IPS-NIHi7 (cell line): Measurements from ENCODE around the gene TLCD3A.
"Not testable (repeated sequence)": the region's sequence is repeated elsewhere in the genome, so short reads cannot be mapped to it uniquely, and the experiment has no call there.

Experiments
- DNase-seq: peaks from one replicate; pipeline ENCODE4 v3.0.0; 2012; ENCODE audit warnings: mixed read lengths; ENCODE audit errors: extremely low spot score

Gene TLCD3A

GRCh38 chr17:749359-749758, 17.0 kb downstream of the TLCD3A start:
- DNase-seq = not testable (repeated sequence)

DNA sequence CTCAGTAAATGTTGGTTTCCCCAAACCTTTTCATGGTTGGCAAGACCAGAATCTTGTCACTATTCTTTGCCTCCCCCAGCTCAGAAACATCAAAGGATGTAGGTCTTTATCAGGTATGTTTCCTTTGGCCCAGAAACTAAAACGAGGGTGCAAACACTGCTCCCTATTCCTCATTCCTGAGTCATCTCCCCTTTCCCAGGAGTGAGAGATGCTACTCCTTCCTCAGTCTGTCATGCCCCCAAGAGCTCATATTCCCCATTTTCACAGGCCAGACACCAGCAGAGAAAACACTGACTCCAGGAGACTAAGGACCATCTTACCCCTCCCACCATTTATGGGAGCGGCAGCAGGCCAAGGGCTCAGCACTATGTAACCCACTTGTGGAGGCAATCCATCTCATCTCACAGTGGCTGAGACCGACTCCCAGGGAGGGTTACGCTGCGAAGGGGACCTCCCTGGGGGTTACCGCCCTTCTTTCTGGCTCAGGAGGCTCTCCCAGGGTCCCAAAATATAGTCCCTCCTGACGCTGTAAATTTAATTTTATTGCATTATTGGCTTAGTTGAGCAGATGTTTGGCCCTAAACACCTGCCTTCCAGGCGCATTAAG, 18.1 kb downstream of the TLCD3A start:
- DNase-seq = no peak

DNA sequence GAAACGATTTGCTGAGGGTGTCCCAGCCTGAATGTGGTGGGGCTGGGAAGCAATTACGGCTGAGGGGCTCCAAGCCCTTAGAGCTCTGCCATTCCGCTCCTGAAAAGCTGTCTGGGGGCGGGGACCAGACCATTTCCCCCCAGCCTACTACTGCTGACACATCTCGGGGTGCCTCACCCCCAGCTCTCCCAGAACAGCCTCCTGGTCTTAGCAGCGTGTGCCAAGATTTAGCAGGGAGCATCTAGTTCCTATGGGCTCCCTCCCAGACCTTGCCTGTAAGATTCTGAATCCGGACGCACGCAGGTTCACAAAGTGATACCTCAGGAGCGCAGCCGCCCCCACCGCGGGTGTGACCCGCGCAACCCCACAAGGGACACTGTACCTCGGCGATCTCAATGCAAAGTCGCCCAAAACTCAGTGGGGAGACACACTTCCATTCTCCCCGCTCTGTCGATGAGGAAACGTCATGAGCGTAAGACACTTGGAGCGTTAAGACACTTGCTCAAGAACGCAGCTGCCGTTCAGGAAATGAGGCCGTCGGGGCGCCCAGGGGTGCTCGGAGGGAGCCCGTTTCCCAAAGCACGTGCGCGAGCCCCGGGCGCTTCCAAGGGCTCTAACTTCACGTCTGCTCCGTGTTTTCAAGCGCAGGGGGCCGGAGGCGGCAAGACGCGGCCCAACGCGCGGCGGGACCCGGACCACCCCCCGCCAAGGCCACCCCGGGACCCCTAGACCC, 19.0 kb downstream of the TLCD3A start:
- peak; percentile 19 for DNase-seq

- DNase-seq = peak; percentile 98
Observed at GRCh38 chr17:752002-752619, 19.7 kb downstream of the TLCD3A start, which contains the start of gene GEMIN4. GEMIN4 (minus strand) TSS chr17:752264; CDS start chr17:752142, 122 bp downstream.

DNA sequence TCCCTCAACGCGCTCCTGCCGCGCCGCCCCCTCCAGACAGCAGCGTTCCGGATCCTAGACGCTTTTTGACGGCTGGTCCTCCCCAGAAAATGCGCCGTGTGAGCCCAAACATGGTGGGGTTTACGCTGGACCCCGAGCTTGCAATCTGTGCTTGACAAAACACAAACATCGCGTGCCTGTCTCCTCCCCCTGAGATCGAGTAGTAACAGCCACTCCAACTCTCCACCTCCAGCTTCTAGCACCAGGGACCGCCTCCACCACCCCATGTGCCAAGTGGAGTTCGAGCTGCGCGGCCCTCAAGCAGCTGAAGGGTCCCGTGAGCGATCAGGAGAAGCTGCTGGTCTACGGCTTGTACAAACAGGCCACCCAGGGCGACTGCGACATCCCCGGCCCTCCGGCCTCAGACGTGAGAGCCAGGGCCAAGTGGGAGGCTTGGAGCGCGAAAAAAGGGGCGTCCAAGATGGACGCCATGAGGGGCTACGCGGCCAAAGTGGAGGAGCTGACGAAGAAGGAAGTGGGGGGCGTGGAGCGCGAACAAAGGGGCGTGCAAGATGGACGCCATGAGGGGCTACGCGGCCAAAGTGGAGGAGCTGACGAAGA, 20.3 kb downstream of the TLCD3A start:
- peak; percentile 58 for DNase-seq

GRCh38 chr17:753418-753817, 21.0 kb downstream of the TLCD3A start:
- no peak for DNase-seq

DNA sequence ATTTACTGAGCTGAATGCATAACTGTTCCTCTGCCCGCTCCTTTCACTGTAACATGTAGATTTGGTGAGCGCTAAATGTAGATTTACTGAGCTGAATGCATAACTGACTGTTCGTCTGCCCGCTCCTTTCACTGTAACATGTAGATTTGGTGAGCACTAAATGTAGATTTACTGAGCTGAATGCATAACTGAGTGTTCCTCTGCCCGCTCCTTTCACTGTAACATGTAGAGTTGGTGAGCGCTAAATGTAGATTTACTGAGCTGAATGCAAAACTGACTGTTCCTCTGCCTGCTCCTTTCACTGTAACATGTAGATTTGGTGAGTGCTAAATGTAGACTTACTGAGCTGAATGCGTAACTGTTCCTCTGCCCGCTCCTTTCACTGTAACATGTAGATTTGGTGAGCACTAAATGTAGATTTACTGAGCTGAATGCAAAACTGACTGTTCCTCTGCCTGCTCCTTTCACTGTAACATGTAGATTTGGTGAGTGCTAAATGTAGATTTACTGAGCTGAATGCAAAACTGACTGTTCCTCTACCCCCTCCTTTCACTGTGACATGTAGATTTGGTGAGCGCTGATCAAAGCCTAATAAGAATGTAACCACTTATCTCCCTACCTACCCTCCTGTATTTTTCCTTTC, 23.0 kb downstream of the TLCD3A start:
- not testable (repeated sequence) for DNase-seq

- not testable (repeated sequence) for DNase-seq
Observed at GRCh38 chr17:756010-756567, 23.7 kb downstream of the TLCD3A start.

DNA sequence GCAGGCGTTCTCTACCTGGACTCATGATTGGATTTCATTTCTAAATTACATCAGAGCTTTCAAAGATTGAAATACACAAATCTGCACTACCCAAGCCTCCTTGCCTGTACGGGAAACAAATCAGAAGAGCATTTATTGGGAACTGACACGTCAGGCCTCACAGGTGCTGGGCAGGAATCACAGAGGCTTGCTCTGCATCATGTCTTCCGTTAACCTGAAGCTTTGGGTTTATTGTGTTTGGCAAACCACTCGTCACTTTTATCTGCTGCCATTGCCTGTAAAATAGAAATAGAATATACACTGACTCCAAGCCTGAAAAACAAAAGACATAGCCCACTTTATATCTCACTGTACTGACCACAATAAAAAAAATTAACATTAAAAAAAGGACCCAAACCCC, 27.6 kb downstream of the TLCD3A start:
- DNase-seq = no peak

GRCh38 chr17:760371-760770, 28.0 kb downstream of the TLCD3A start:
- DNase-seq = no peak

DNA sequence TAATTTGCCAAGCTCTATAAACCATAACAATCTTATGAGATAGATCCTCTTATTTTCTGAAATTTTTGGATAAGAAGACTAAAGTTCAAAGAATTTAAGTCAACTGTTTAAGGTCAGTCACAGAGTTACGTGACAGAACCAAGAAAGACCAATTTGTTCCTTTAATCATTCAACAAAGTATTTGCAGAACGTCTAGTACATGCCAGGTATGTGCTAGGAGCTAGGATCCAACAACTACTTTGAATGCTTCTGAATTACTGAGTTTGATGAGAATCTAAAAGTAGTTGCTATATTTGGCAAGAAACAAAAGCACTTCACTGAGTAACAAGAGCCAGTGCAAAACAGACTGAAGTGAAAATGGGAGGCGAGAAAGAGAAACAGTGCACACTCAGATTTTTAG, 34.7 kb downstream of the TLCD3A start:
- no peak for DNase-seq

GRCh38 chr17:773016-773415, 40.6 kb downstream of the TLCD3A start:
- DNase-seq = no peak

DNA sequence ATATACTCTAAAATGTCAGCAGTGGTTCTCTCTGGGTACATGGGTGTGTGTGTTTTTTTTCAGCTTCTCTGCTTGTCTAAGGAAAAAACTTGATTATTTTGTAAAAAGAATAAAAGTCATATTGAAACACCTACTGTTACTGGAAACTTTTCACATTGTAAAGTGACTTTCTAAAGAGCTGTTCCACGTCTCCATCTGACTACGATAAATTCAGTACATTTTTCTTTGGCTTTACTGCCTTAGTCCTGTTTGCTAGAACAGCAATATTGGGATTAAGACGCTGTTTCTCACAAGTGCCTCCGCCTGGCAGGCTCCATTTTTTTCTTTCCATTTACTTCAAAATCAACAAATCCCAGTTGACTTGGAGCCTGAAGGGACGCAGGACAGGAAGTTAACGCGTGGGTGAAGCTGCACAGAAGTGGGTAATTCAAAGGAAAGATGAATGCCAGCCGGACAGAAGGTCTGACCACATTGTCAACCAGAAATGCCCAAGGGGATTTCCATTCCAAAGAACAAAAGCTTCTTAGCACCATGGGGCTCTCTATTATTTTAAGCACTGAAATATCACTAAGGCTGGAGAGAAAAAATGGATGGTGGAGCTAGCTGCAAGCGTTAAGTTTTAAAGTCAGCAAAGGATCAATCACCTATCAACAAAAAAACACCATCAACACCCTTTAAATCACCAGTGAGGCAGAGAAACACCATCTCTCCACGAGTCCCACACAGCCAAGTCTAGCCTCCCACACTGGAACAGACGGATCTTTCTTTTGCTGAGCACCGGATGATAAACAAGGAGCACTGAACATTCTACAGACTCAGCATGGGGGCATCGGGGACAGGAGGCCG, 41.3 kb downstream of the TLCD3A start:
- DNase-seq = no peak

DNA sequence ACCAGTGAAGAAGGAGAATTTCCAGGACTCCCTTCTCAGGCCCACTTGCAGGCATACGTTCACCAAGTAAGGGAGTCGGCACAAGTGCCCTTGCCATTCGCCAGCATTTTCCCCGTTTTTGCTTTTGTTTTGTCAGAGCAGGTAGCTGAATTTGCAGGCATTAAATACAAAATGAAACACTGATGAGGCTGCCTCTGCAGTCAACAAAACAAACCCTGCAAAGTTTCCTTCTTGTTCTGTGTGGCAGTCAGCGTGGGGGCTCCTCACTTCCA, 41.9 kb downstream of the TLCD3A start:
- DNase-seq = no peak

- no peak for DNase-seq
Observed at GRCh38 chr17:778096-778495, 45.7 kb downstream of the TLCD3A start.

DNA sequence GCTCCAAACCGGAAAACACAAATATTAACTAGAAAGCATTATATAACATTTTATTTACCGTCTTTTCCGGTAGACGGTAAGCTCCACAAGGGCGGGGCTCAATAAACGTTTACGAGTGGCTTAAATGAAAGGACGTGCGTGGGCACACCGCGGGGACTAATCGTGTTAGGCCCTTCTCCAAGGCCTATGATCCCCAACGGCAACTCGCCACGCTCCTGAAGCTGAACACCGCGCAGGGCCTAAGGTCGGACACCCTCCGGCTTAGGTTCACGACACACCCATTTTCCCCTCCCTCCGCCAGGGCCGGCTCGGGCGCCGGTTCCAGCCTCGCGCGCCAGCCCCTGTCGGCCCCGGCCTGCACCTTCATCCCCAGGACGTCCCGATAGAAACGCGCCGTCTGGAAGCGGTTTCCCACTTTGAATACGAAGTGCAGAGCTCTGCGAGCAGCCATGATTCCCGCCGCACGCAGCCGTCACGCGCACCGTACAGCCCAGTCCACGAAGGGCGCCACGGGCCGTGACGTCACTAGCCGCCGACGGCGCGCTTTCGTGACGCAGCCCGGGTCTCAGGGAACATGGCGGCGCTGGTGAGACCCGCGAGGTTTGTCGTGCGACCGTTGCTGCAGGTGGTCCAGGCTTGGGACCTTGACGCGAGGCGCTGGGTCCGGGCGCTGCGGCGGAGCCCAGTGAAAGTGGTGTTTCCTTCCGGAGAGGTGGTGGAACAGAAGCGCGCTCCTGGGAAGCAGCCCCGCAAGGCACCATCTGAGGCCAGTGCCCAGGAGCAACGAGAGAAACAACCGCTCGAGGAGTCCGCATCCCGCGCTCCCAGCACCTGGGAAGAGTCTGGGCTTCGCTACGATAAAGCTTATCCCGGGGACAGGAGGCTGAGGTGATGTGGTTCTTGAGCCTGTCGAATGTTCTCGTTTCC, 49.7 kb downstream of the TLCD3A start, which contains the start of the genes GLOD4 and MRM3:
Gene GLOD4, minus strand, starts transcription at position 476 of the 927 bp plus-strand sequence. Its CDS starts 25 bp downstream, at position 451.
Gene MRM3, plus strand, starts transcription at position 549 of the 927 bp plus-strand sequence. Its CDS starts 26 bp downstream, at position 575.
- DNase-seq = peak; percentile 93

GRCh38 chr17:784143-784542, 51.7 kb downstream of the TLCD3A start:
- DNase-seq = no peak

GRCh38 chr17:785901-786300, 53.5 kb downstream of the TLCD3A start:
- not testable (repeated sequence) for DNase-seq

- DNase-seq = no peak
Observed at GRCh38 chr17:787641-788221, 55.3 kb downstream of the TLCD3A start.
